HEK293 (cell line): ENCODE data around the gene ZNF302.

Experiments used
- CTCF ChIA-PET: fragments of 350-600 bp; formaldehyde crosslinking; extraction: SDS; loops from one replicate; lab custom pipeline; 2021; ENCODE audit warnings: antibody characterized with exemption; lab: Yijun Ruan, JAX
- POLR2A ChIA-PET: fragments of 300-600 bp; formaldehyde crosslinking; extraction: SDS; loops from one replicate; lab custom pipeline; 2020; ENCODE audit warnings: antibody characterized with exemption, inconsistent platforms; lab: Yijun Ruan, JAX
- H3K27ac ChIP-seq: fragments of 200-500 bp; sonication (Bioruptor generic); 2 replicates; pipeline ENCODE4 v1.5.1; 2014; ENCODE audit warnings: low read depth, low read length, control low read depth, inconsistent platforms; ENCODE audit errors: extremely low read depth
- H3K36me3 ChIP-seq, 2 experiments: fragments of 200-500 bp in 1 of 2; sonication (Bioruptor generic) in 1 of 2; 1 replicate in 1 of 2; 2 replicates in 1 of 2; pipeline ENCODE4 v1.5.1; 2014 to 2017; ENCODE audit warnings: inconsistent platforms in 2 of 2, low read length in 2 of 2; ENCODE audit not compliant: control insufficient read depth in 2 of 2, insufficient read depth in 1 of 2
- H3K4me1 ChIP-seq: fragments of 200-500 bp; sonication (Bioruptor generic); 2 replicates; pipeline ENCODE4 v1.5.1; 2014; ENCODE audit warnings: mild to moderate bottlenecking, low read length, inconsistent platforms; ENCODE audit not compliant: control insufficient read depth, insufficient read depth
- H3K4me3 ChIP-seq: 2 replicates; pipeline ENCODE4 v1.5.1; 2011; ENCODE audit warnings: low read depth, mild to moderate bottlenecking, control low read depth, low read length, moderate library complexity
- H3K9me3 ChIP-seq: fragments of 200-500 bp; sonication (Bioruptor generic); 2 replicates; pipeline ENCODE4 v1.5.1; 2014; ENCODE audit warnings: low read depth, low read length, inconsistent platforms; ENCODE audit not compliant: control insufficient read depth, insufficient read depth
- GLI4 ChIP-seq: fragments of 450-650 bp; formaldehyde crosslinking; IDR thresholded peaks from 2 replicates; pipeline ENCODE4 v1.5.1; 2016; ENCODE audit warnings: missing biosample characterization, missing genetic modification characterization
- KLF9 ChIP-seq: fragments of 450-650 bp; formaldehyde crosslinking; IDR thresholded peaks from 2 replicates; pipeline ENCODE4 v1.5.1; 2016; ENCODE audit warnings: missing biosample characterization, missing genetic modification characterization, low read depth
- OVOL3 ChIP-seq: fragments of 450-650 bp; formaldehyde crosslinking; IDR thresholded peaks from 2 replicates; pipeline ENCODE4 v1.5.1; 2016; ENCODE audit warnings: missing biosample characterization, missing genetic modification characterization
- RBAK ChIP-seq: fragments of 450-650 bp; formaldehyde crosslinking; IDR thresholded peaks from 2 replicates; pipeline ENCODE4 v1.5.1; 2016; ENCODE audit warnings: missing biosample characterization, missing genetic modification characterization
- YY1 ChIP-seq: fragments of 450-650 bp; formaldehyde crosslinking; IDR thresholded peaks from 2 replicates; pipeline ENCODE4 v1.5.1; 2018; ENCODE audit warnings: missing biosample characterization, missing genetic modification characterization
- ZBTB21 ChIP-seq: fragments of 450-650 bp; formaldehyde crosslinking; IDR thresholded peaks from 2 replicates; pipeline ENCODE4 v1.5.1; 2017; ENCODE audit warnings: missing biosample characterization, missing genetic modification characterization
- ZNF146 ChIP-seq: fragments of 450-650 bp; formaldehyde crosslinking; IDR thresholded peaks from 2 replicates; pipeline ENCODE4 v1.5.1; 2016; ENCODE audit warnings: missing biosample characterization, missing genetic modification characterization
- ZNF175 ChIP-seq: fragments of 450-650 bp; formaldehyde crosslinking; IDR thresholded peaks from 2 replicates; pipeline ENCODE4 v1.5.1; 2016; ENCODE audit warnings: missing biosample characterization, missing genetic modification characterization
- ZNF341 ChIP-seq: fragments of 450-650 bp; formaldehyde crosslinking; IDR thresholded peaks from 2 replicates; pipeline ENCODE4; 2016; ENCODE audit warnings: low read depth, missing biosample characterization, missing genetic modification characterization
- ZNF362 ChIP-seq: fragments of 450-650 bp; formaldehyde crosslinking; IDR thresholded peaks from 2 replicates; pipeline ENCODE4 v1.5.1; 2016; ENCODE audit warnings: missing biosample characterization, missing genetic modification characterization
- ZNF37A ChIP-seq: fragments of 450-650 bp; IDR thresholded peaks from 2 replicates; pipeline ENCODE4 v1.5.1; 2018; ENCODE audit warnings: missing biosample characterization, missing genetic modification characterization
- ZNF488 ChIP-seq: fragments of 450-650 bp; formaldehyde crosslinking; IDR thresholded peaks from 2 replicates; pipeline ENCODE4 v1.5.1; 2016; ENCODE audit warnings: missing biosample characterization, missing genetic modification characterization
- ZNF510 ChIP-seq: fragments of 450-650 bp; formaldehyde crosslinking; IDR thresholded peaks from 2 replicates; pipeline ENCODE4 v1.5.1; 2018; ENCODE audit warnings: mild to moderate bottlenecking, missing genetic modification characterization, missing biosample characterization; ENCODE audit not compliant: insufficient replicate concordance
- ZNF514 ChIP-seq: fragments of 450-650 bp; formaldehyde crosslinking; IDR thresholded peaks from 2 replicates; pipeline ENCODE4 v1.5.1; 2016; ENCODE audit warnings: missing biosample characterization, missing genetic modification characterization
- ZNF600 ChIP-seq: fragments of 450-650 bp; formaldehyde crosslinking; IDR thresholded peaks from 2 replicates; pipeline ENCODE4 v1.5.1; 2016; ENCODE audit warnings: missing biosample characterization, missing genetic modification characterization
- ZNF645 ChIP-seq: fragments of 450-650 bp; formaldehyde crosslinking; IDR thresholded peaks from 2 replicates; pipeline ENCODE4; 2016; ENCODE audit warnings: missing biosample characterization, missing genetic modification characterization
- ZNF660 ChIP-seq: fragments of 450-650 bp; IDR thresholded peaks from 2 replicates; pipeline ENCODE4 v1.5.1; 2018; ENCODE audit warnings: missing biosample characterization, mild to moderate bottlenecking, missing genetic modification characterization
- ZNF776 ChIP-seq: fragments of 450-650 bp; formaldehyde crosslinking; IDR thresholded peaks from 2 replicates; pipeline ENCODE4 v1.5.0; 2017; ENCODE audit warnings: missing biosample characterization, missing genetic modification characterization, borderline replicate concordance
- TF ChIP-seq, protein P1 (sequence below): fragments of 450-650 bp; formaldehyde crosslinking; optimal IDR thresholded peaks from 2 replicates; pipeline ENCODE3; 2016; ENCODE audit warnings: missing biosample characterization, mild to moderate bottlenecking, missing genetic modification characterization
- TF ChIP-seq, protein P2 (sequence below): fragments of 450-650 bp; formaldehyde crosslinking; IDR thresholded peaks from 2 replicates; pipeline ENCODE4 v1.5.1; 2016; ENCODE audit warnings: missing biosample characterization, missing genetic modification characterization
- TF ChIP-seq, protein P3 (sequence below): fragments of 450-650 bp; formaldehyde crosslinking; IDR thresholded peaks from 2 replicates; pipeline ENCODE4 v1.5.1; 2016; ENCODE audit warnings: missing biosample characterization, missing genetic modification characterization

The ZNF302 gene

DNA sequence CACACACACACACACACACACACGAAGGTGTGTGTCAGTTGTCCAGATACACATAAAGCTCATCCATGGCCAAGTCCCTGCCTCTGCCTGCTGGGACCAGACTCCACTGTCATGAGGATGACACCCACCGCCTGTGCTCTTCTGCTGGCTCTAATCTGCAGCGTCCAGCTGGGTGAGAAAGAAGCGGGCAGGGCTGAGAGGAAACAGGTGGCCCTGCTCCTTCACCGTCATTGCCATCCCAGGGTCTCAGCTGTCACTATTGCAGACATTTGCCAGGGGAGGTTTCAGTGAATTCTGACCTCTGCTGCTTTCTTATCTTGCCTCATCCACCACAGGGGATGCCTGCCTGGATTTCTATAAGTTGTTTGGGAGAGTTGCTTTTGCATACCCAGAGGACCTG is 31.9 kb upstream of the ZNF302 start:
- TF ChIP-seq ZNF514 (tag by site-specific recombination) (no peak), RBAK (tag by site-specific recombination) (no peak), GLI4 (no peak), OVOL3 (tag by site-specific recombination) (no peak), ZNF776 (tag by site-specific recombination) (no peak), ZNF600 (tag by site-specific recombination) (no peak), ZNF146 (tag by site-specific recombination) (no peak), ZNF341 (tag by site-specific recombination) (no peak)
- TF ChIP-seq, protein P1, sequence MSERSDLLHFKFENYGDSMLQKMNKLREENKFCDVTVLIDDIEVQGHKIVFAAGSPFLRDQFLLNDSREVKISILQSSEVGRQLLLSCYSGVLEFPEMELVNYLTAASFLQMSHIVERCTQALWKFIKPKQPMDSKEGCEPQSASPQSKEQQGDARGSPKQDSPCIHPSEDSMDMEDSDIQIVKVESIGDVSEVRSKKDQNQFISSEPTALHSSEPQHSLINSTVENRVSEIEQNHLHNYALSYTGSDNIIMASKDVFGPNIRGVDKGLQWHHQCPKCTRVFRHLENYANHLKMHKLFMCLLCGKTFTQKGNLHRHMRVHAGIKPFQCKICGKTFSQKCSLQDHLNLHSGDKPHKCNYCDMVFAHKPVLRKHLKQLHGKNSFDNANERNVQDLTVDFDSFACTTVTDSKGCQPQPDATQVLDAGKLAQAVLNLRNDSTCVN: no peak
- TF ChIP-seq, protein P2, sequence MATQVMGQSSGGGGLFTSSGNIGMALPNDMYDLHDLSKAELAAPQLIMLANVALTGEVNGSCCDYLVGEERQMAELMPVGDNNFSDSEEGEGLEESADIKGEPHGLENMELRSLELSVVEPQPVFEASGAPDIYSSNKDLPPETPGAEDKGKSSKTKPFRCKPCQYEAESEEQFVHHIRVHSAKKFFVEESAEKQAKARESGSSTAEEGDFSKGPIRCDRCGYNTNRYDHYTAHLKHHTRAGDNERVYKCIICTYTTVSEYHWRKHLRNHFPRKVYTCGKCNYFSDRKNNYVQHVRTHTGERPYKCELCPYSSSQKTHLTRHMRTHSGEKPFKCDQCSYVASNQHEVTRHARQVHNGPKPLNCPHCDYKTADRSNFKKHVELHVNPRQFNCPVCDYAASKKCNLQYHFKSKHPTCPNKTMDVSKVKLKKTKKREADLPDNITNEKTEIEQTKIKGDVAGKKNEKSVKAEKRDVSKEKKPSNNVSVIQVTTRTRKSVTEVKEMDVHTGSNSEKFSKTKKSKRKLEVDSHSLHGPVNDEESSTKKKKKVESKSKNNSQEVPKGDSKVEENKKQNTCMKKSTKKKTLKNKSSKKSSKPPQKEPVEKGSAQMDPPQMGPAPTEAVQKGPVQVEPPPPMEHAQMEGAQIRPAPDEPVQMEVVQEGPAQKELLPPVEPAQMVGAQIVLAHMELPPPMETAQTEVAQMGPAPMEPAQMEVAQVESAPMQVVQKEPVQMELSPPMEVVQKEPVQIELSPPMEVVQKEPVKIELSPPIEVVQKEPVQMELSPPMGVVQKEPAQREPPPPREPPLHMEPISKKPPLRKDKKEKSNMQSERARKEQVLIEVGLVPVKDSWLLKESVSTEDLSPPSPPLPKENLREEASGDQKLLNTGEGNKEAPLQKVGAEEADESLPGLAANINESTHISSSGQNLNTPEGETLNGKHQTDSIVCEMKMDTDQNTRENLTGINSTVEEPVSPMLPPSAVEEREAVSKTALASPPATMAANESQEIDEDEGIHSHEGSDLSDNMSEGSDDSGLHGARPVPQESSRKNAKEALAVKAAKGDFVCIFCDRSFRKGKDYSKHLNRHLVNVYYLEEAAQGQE: no peak
- TF ChIP-seq, protein P3, sequence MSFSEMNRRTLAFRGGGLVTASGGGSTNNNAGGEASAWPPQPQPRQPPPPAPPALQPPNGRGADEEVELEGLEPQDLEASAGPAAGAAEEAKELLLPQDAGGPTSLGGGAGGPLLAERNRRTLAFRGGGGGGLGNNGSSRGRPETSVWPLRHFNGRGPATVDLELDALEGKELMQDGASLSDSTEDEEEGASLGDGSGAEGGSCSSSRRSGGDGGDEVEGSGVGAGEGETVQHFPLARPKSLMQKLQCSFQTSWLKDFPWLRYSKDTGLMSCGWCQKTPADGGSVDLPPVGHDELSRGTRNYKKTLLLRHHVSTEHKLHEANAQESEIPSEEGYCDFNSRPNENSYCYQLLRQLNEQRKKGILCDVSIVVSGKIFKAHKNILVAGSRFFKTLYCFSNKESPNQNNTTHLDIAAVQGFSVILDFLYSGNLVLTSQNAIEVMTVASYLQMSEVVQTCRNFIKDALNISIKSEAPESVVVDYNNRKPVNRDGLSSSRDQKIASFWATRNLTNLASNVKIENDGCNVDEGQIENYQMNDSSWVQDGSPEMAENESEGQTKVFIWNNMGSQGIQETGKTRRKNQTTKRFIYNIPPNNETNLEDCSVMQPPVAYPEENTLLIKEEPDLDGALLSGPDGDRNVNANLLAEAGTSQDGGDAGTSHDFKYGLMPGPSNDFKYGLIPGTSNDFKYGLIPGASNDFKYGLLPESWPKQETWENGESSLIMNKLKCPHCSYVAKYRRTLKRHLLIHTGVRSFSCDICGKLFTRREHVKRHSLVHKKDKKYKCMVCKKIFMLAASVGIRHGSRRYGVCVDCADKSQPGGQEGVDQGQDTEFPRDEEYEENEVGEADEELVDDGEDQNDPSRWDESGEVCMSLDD (tag by site-specific recombination): no peak
- TF ChIP-seq, all 188 proteins: peak for 0
- no peaks in the 10 kb centered on the region for H3K4me1 ChIP-seq
- H3K9me3 ChIP-seq: no peaks in the 10 kb centered on the region
- H3K27ac ChIP-seq: no peak overlapping the region
- no peaks in the 10 kb centered on the region for H3K36me3 ChIP-seq
- CTCF ChIA-PET: interaction anchor here (2.4 to 3.8 kb wide), 2 partner anchors 17 to 67 kb away, joined by 12 to 20 read pairs; no protein-coding TSS in a partner anchor
- POLR2A ChIA-PET: interaction anchor here (1.7 kb wide), 1 partner anchor 32 kb away, joined by 5 read pairs; the partner anchor contains the start of genes SCGB2B2 and ZNF302
- no peak overlapping the region for H3K4me3 ChIP-seq

- H3K27ac ChIP-seq: no peak overlapping the region
- peaks cover 16% of the 10 kb centered on the region for H3K9me3 ChIP-seq
- ChIA-PET CTCF (interaction anchor here (0.6 to 2.6 kb wide), 2 partner anchors 8 to 10 kb away, joined by 4 to 39 read pairs; no protein-coding TSS in a partner anchor), POLR2A (no interaction called here)
- no peak for TF ChIP-seq ZNF175 (tag by site-specific recombination)
- no peak for TF ChIP-seq ZNF362 (tag by site-specific recombination)
- no peak for TF ChIP-seq ZNF510 (tag by site-specific recombination)
- TF ChIP-seq ZNF645 (tag by site-specific recombination): no peak
- TF ChIP-seq ZNF37A (tag by site-specific recombination): no peak
- TF ChIP-seq KLF9 (tag by site-specific recombination): no peak
- TF ChIP-seq ZBTB21 (tag by site-specific recombination): no peak
- TF ChIP-seq ZNF488: no peak
- no peak for TF ChIP-seq YY1 (tag by site-specific recombination)
- no peak for TF ChIP-seq ZNF660 (tag by site-specific recombination)
- no peak overlapping the region for H3K4me3 ChIP-seq
- H3K36me3 ChIP-seq: no peaks in the 10 kb centered on the region
- peaks cover 7% of the 10 kb centered on the region; the same call in 1 of the 2 replicates for H3K4me1 ChIP-seq
Measured at GRCh38 chr19:34649886-34650543, 27.5 kb upstream of the ZNF302 start.
